Right lobe of liver (tissue), 4 donors: ENCODE data around the gene SMPD3.

Experiments
- POLR2A ChIP-seq: fragments of 450-650 bp; IDR thresholded peaks from one replicate; pipeline ENCODE4 v1.6.1; 2017; ENCODE audit warnings: antibody characterized with exemption, mild to moderate bottlenecking
- TF ChIP-seq, protein P1 (sequence below), 4 donors: fragments of 200-600 bp in 3 of 4; fragments of 450-650 bp in 1 of 4; IDR thresholded peaks; one replicate each; pipeline versions ENCODE4 v1.5.1 to v1.8.0; 2016 to 2022; ENCODE audit warnings: antibody characterized with exemption in 4 of 4, mild to moderate bottlenecking in 2 of 4
- donor health status: DM: no; HTN: no; CAD: no.
- donor health status: DM: no; HTN: no; CAD: no.
- donor health status: DM: no; HTN: yes; CAD: no.

DNA sequence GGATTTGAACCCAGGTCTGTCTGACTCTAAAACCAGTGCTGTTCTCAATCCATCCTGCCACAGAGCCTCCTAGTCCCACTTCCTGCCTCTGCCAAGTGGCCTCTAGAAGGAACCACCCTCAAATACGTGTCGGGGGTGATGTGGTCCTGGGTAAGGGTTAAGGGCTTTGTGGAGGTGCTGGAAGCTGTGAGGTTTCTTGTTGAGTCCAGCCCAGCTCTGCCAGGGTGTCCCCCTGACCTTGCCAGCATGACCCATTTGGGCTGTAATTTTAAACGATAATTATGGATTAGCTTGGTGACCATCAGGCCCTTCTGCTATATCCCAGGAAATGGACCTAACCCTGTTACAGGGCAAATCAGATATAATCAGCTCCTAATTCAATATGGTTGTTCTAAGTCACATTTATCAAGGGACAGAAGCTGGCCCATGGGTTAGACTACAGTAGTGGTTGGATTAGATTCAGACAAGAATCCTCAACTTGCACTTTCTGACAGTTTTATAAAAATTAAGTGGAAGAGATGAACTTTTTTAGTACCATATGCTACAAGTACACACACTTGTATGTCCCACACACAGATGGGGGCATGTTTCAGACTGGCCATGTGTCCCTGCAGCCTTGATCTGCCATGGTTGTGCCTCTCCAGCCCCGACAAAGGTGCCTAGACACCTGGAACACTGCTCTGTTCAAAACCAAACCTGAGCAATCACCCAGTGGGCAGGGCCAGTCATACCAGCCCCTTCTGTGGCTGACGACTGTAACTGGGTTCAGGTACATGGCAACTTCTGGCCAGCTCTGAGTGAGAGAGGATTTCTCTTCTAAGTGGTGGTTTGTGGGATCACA, 48.0 kb downstream of the SMPD3 start:
- TF ChIP-seq, protein P1, sequence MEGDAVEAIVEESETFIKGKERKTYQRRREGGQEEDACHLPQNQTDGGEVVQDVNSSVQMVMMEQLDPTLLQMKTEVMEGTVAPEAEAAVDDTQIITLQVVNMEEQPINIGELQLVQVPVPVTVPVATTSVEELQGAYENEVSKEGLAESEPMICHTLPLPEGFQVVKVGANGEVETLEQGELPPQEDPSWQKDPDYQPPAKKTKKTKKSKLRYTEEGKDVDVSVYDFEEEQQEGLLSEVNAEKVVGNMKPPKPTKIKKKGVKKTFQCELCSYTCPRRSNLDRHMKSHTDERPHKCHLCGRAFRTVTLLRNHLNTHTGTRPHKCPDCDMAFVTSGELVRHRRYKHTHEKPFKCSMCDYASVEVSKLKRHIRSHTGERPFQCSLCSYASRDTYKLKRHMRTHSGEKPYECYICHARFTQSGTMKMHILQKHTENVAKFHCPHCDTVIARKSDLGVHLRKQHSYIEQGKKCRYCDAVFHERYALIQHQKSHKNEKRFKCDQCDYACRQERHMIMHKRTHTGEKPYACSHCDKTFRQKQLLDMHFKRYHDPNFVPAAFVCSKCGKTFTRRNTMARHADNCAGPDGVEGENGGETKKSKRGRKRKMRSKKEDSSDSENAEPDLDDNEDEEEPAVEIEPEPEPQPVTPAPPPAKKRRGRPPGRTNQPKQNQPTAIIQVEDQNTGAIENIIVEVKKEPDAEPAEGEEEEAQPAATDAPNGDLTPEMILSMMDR (IDR thresholded peaks at IDR 0.05) = no peak
- no peak for TF ChIP-seq POLR2A
